Activated CD4-positive, alpha-beta T cell treated with anti-CD3 and anti-CD28 coated beads, Interleukin-2, amount 10 ng/mL, durations not matched to agents 24 days and 14 days (primary cell): ENCODE measurements around the gene XPNPEP1. TPM values are rescaled to one million over a fixed set of nuclear protein-coding genes. Genes with fewer than 3 reads are reported as not detected.
A peak's percentile ranks its signal among the peaks of the same experiment; 100 is the strongest.

Experiments used
- DNase-seq: peaks from one replicate; pipeline ENCODE4 v3.0.0; 2022
- H3K27ac Mint-ChIP-seq: one replicate; pipeline ENCODE4 v1.8.0; 2022; ENCODE audit warnings: mild to moderate bottlenecking, mixed read lengths
- H3K27me3 Mint-ChIP-seq: one replicate; pipeline ENCODE4 v1.8.0; 2022; ENCODE audit warnings: mixed read lengths
- H3K36me3 Mint-ChIP-seq: one replicate; pipeline ENCODE4 v1.8.0; 2022; ENCODE audit warnings: low read depth, mild to moderate bottlenecking, mixed read lengths
- H3K4me1 Mint-ChIP-seq: one replicate; pipeline ENCODE4 v1.8.0; 2021; ENCODE audit warnings: mixed read lengths
- H3K4me3 Mint-ChIP-seq: one replicate; pipeline ENCODE4 v1.8.0; 2022; ENCODE audit warnings: mild to moderate bottlenecking, moderate library complexity, mixed read lengths
- H3K9me3 Mint-ChIP-seq: one replicate; pipeline ENCODE4 v1.8.0; 2021; ENCODE audit warnings: mixed read lengths
- intact Hi-C: fragments of 100-400 bp; cut with micrococcal nuclease; formaldehyde crosslinking; loops from one replicate; pipeline ENCODE4 v1.15.1; 2023
- total RNA-seq: library from RNA; stranded (reverse); gene quantifications from 2 replicates; pipeline ENCODE4 v1.2.3, GENCODE V29; 2022

Gene XPNPEP1
- total RNA-seq, 1 donor from 2014 or later, result 105 TPM

DNA sequence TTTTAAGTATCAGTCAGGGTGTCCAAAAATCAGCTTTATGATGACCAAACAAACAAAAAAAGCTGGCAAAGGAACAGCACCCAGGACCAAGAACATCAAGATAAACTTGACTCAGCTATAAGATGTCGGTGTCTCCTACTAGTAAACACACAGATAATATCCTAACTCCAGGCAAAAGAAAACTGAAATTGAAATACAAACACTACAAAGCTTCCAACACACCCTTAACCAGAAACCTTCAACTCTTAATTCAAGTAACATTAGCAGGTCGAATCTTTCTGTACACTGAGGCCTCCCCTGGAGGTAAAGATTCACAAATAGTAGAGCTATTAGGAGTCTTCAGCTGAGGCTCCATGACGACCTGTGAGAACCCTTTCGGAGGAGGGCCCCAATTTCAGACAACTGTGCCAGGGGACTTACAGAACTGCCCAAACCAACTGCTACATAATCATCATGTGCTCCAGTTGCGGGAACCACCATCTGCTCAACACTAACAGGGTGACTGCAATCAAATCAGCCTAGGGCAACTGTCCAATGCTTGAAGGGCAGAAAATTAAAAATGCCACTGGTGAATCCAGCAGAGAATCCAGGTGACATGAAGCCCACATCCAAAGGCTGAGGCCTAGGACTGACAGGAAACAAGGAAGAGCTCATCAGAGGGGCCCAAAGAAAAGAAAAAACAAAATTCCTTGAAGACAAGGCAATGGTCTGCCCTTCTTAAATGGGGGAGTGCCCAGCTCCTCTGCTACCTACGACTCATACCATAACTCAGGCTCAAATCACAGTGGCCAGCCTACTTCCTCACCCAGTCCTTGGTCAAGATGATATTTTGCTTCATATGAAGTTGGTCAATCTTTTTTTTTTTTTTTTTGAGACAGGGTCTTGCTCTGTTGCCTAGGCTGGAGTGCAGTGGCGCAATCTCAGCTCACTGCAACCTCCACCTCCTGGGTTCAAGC, 20.0 kb downstream of the XPNPEP1 start:
- Mint-ChIP-seq H3K27ac (peak overlapping the region; percentile 81), H3K4me1 (peaks cover 57% of the 10 kb centered on the region), H3K36me3 (peaks cover 85% of the 10 kb centered on the region), H3K27me3 (no peaks in the 10 kb centered on the region), H3K4me3 (peak overlapping the region; percentile 58), H3K9me3 (peaks cover 14% of the 10 kb centered on the region)
- intact Hi-C loops, result loop anchor here (2.0 kb wide), 1 partner anchor 32 kb away; no protein-coding TSS in a partner anchor
- DNase-seq, result peak; percentile 67

- no peak for DNase-seq
- no peaks in the 10 kb centered on the region for H3K27me3 Mint-ChIP-seq
- peaks cover 57% of the 10 kb centered on the region for H3K4me1 Mint-ChIP-seq
- peaks cover 72% of the 10 kb centered on the region for H3K36me3 Mint-ChIP-seq
- peak overlapping the region; percentile 70 for H3K27ac Mint-ChIP-seq
- intact Hi-C loops, result no loop called here
- peaks cover 14% of the 10 kb centered on the region for H3K9me3 Mint-ChIP-seq
- no peak overlapping the region for H3K4me3 Mint-ChIP-seq
Observed at GRCh38 chr10:109899356-109900331, 23.7 kb downstream of the XPNPEP1 start.

DNA sequence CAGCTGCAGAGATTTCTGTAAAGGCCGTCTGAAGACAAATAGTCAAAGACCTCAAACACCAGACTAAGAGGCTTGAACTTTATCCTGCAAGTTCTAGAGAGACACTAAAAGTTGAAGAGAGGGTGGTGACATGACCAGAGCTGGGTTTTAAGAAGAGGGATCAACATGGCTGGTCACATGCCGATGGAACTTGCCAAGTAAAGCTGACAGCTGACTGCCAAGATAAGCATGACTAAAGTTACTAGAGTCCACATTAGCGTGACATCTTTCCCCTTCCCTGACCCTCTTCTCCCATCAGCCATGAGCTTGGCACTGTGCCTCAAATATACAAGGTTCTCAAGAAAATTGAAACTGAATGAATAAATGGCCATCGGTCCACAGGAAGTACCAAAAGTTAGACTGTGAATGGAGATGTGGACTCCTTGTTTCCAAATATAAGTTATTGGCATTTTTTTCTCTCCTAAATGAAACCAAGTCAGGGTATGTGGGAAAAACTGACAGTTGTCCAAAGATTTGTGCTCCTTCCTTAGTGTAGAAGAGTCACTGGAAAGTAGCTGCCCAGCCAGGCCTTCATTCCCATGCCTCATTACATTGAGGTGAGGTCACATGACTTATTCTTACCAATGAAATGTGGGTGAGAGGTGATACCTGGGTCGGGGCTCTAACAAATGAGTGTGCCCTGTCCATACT, 24.5 kb downstream of the XPNPEP1 start:
- peaks cover 14% of the 10 kb centered on the region for H3K9me3 Mint-ChIP-seq
- H3K4me3 Mint-ChIP-seq, result no peak overlapping the region
- no peak for DNase-seq
- intact Hi-C loops, result no loop called here
- no peaks in the 10 kb centered on the region for H3K27me3 Mint-ChIP-seq
- peaks cover 49% of the 10 kb centered on the region for H3K4me1 Mint-ChIP-seq
- H3K27ac Mint-ChIP-seq, result peak overlapping the region; percentile 70
- peaks cover 64% of the 10 kb centered on the region for H3K36me3 Mint-ChIP-seq

- no peaks in the 10 kb centered on the region for H3K27me3 Mint-ChIP-seq
- peaks cover 14% of the 10 kb centered on the region for H3K9me3 Mint-ChIP-seq
- DNase-seq, result no peak
- H3K27ac Mint-ChIP-seq, result no peak overlapping the region
- peaks cover 62% of the 10 kb centered on the region for H3K36me3 Mint-ChIP-seq
- H3K4me3 Mint-ChIP-seq, result no peak overlapping the region
- intact Hi-C loops, result no loop called here
- peaks cover 46% of the 10 kb centered on the region for H3K4me1 Mint-ChIP-seq
Observed at GRCh38 chr10:109898007-109898406, 25.3 kb downstream of the XPNPEP1 start.

- peaks cover 66% of the 10 kb centered on the region for H3K36me3 Mint-ChIP-seq
- H3K4me1 Mint-ChIP-seq, result peaks cover 53% of the 10 kb centered on the region
Observed at GRCh38 chr10:109895848-109896247, 27.5 kb downstream of the XPNPEP1 start.

GRCh38 chr10:109895095-109895818, 28.1 kb downstream of the XPNPEP1 start:
- no peaks in the 10 kb centered on the region for H3K27me3 Mint-ChIP-seq
- no peak for DNase-seq
- H3K9me3 Mint-ChIP-seq, result peaks cover 5% of the 10 kb centered on the region
- peaks cover 51% of the 10 kb centered on the region for H3K4me1 Mint-ChIP-seq
- no peak overlapping the region for H3K27ac Mint-ChIP-seq
- peaks cover 65% of the 10 kb centered on the region for H3K36me3 Mint-ChIP-seq
- no peak overlapping the region for H3K4me3 Mint-ChIP-seq
- intact Hi-C loops, result no loop called here

More at GRCh38 chr10:109895848-109896247, 27.5 kb downstream of the XPNPEP1 start:
- Mint-ChIP-seq H3K4me3 (no peak overlapping the region), H3K27ac (no peak overlapping the region), H3K27me3 (no peaks in the 10 kb centered on the region), H3K9me3 (peaks cover 11% of the 10 kb centered on the region)
- no peak for DNase-seq
- intact Hi-C loops, result no loop called here

GRCh38 chr10:109894516-109894915, 28.8 kb downstream of the XPNPEP1 start:
- no peaks in the 10 kb centered on the region for H3K27me3 Mint-ChIP-seq
- H3K4me1 Mint-ChIP-seq, result peaks cover 50% of the 10 kb centered on the region
- peaks cover 5% of the 10 kb centered on the region for H3K9me3 Mint-ChIP-seq
- peaks cover 63% of the 10 kb centered on the region for H3K36me3 Mint-ChIP-seq
- no peak overlapping the region for H3K27ac Mint-ChIP-seq
- intact Hi-C loops, result loop anchor here (5.0 kb wide), 1 partner anchor 113 kb away; the partner anchor contains the start of gene ADD3
- H3K4me3 Mint-ChIP-seq, result no peak overlapping the region
- no peak for DNase-seq

DNA sequence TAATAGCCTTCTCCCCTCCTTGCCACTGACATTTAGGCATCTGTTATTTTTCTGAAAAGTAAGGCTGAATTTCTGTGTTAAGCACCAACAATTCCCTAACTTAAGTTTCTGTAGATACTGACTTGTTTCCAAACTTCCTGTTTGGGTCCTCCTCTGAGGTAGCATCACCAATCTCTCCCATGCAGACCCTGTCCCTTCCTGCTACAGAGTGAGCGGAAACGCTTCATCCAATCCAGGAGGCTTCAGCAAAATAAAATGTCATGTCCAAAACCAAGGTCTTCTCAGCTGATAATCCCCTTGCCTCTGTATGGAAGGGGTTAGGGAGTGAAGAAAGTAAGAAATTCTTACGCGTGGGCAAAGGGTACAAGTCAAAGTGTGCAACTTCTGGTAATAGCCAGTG, 29.9 kb downstream of the XPNPEP1 start:
- no peak overlapping the region for H3K27ac Mint-ChIP-seq
- no peak for DNase-seq
- intact Hi-C loops, result loop anchor here (5.0 kb wide), 1 partner anchor 114 kb away; the partner anchor contains the start of gene ADD3
- H3K4me3 Mint-ChIP-seq, result no peak overlapping the region
- H3K4me1 Mint-ChIP-seq, result peaks cover 44% of the 10 kb centered on the region
- H3K27me3 Mint-ChIP-seq, result no peaks in the 10 kb centered on the region
- H3K9me3 Mint-ChIP-seq, result no peaks in the 10 kb centered on the region
- H3K36me3 Mint-ChIP-seq, result peaks cover 59% of the 10 kb centered on the region

GRCh38 chr10:109892931-109893330, 30.4 kb downstream of the XPNPEP1 start:
- no peak for DNase-seq
- no peak overlapping the region for H3K27ac Mint-ChIP-seq
- no peak overlapping the region for H3K4me3 Mint-ChIP-seq
- H3K4me1 Mint-ChIP-seq, result peaks cover 44% of the 10 kb centered on the region
- no peaks in the 10 kb centered on the region for H3K9me3 Mint-ChIP-seq
- no peaks in the 10 kb centered on the region for H3K27me3 Mint-ChIP-seq
- intact Hi-C loops, result loop anchor here (5.0 kb wide), 1 partner anchor 114 kb away; the partner anchor contains the start of gene ADD3
- H3K36me3 Mint-ChIP-seq, result peaks cover 57% of the 10 kb centered on the region

DNA sequence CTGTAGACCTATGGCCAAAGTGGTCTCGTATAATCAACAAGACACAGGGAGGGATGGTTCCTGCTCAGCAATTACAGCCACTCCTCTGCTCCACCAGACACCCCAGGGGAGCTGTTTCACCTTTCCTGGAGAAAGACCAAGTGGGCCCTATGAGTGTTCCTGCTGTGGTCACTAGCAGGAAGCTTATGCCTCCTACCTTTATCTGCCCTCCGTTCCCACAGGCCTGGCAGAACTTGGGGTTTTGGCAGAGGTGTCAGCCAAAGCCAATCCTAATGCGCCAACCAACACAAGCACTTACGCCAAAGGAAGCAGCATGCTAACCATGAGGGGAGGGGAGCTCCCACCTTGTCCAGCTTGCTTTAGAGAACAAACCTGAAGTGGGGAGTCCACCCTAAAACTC, 31.2 kb downstream of the XPNPEP1 start:
- intact Hi-C loops, result loop anchor here (5.0 kb wide), 1 partner anchor 115 kb away; the partner anchor contains the start of gene ADD3
- Mint-ChIP-seq H3K27me3 (no peaks in the 10 kb centered on the region), H3K9me3 (no peaks in the 10 kb centered on the region), H3K4me3 (no peak overlapping the region), H3K27ac (peak overlapping the region; percentile 58), H3K4me1 (peaks cover 46% of the 10 kb centered on the region), H3K36me3 (peaks cover 57% of the 10 kb centered on the region)
- no peak for DNase-seq

DNA sequence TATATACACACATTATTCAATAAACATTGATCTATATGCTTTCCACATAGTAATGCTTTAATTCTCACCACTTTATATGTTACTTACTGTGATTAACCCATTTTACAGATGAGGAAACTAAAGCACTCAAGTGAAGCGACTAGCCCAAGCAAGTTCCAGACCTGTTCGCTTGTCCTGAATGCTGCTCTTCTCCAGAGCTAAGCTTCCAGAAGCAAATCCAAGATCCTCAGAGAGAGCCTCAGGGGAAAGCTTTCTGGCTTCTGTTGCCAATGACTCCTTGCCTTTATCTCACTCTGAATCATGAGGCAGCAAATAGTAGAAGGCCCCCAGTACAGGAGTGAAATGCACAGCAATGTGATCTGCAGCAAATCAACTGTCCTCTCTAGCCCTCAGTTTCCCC, 32.2 kb downstream of the XPNPEP1 start:
- Mint-ChIP-seq H3K27me3 (no peaks in the 10 kb centered on the region), H3K27ac (no peak overlapping the region), H3K4me3 (no peak overlapping the region), H3K4me1 (peaks cover 51% of the 10 kb centered on the region), H3K36me3 (peaks cover 59% of the 10 kb centered on the region), H3K9me3 (no peaks in the 10 kb centered on the region)
- intact Hi-C loops, result loop anchor here (5.0 kb wide), 1 partner anchor 116 kb away; the partner anchor contains the start of gene ADD3
- no peak for DNase-seq

- Mint-ChIP-seq H3K9me3 (no peaks in the 10 kb centered on the region), H3K4me3 (no peak overlapping the region), H3K4me1 (peaks cover 49% of the 10 kb centered on the region), H3K36me3 (peaks cover 62% of the 10 kb centered on the region), H3K27me3 (no peaks in the 10 kb centered on the region), H3K27ac (peak overlapping the region; percentile 49)
- no peak for DNase-seq
- intact Hi-C loops, result loop anchor here (5.0 kb wide), 1 partner anchor 117 kb away; the partner anchor contains the start of gene ADD3
Observed at GRCh38 chr10:109889867-109890266, 33.4 kb downstream of the XPNPEP1 start.
